HCT116 (cell line): ENCODE measurements around the gene AGBL1. TPM values are rescaled to one million over a fixed set of nuclear protein-coding genes. Genes with fewer than 3 reads are reported as not detected.

Experiments
- ATAC-seq: fragments of 200-7000 bp; cut with Tn5 transposase; 2 replicates; pipeline ENCODE4 v1.9.1; 2020; ENCODE audit warnings: mild to moderate bottlenecking, moderate library complexity
- BruUV-seq: library from RNA; stranded (reverse); fragments of 400-500 nt; replicated peaks from 2 replicates; lab custom pipeline; 2021; lab: Mats Ljungman, UMichigan
- CTCF ChIA-PET: fragments of 300-600 bp; sonication (Branson Sonifier 250); formaldehyde crosslinking; loops from one replicate; lab custom pipeline; 2021; ENCODE audit warnings: antibody characterized with exemption; lab: Charles Lee
- POLR2A ChIA-PET: fragments of 300-600, 350-600 bp; sonication (Branson Sonifier 250); formaldehyde crosslinking; loops from one replicate; lab custom pipeline; 2021; ENCODE audit warnings: antibody characterized with exemption; lab: Charles Lee
- RAD21 ChIA-PET, 2 experiments: fragments of 300-600 bp; sonication (Branson Sonifier 250); formaldehyde crosslinking; loops; one replicate each; lab custom pipeline; 2023; ENCODE audit warnings: low total read pairs in 2 of 2; ENCODE audit not compliant: uncharacterized antibody in 2 of 2, unreplicated experiment in 2 of 2, low non-redundant PET in 1 of 2; lab: Charles Lee
- DNase-seq: peaks from one replicate; pipeline ENCODE4 v3.0.0-alpha.2; 2010; ENCODE audit warnings: low read depth, low spot score
- H2AFZ ChIP-seq: fragments of 200-600 bp; shearing (Covaris generic), sonication (generic); 2 replicates; pipeline ENCODE4 v1.6.1; 2017; ENCODE audit warnings: low read depth, mixed run types, mixed read lengths, antibody characterized with exemption, low read length; ENCODE audit not compliant: poor library complexity, severe bottlenecking
- H3K27ac ChIP-seq: 2 replicates; pipeline ENCODE4 v1.5.1; 2012; ENCODE audit warnings: low read depth, low read length
- H3K27me3 ChIP-seq: fragments of 200-600 bp; sonication (generic); 2 replicates; pipeline ENCODE4 v1.6.1; 2016; ENCODE audit warnings: mixed run types, low read length, mixed read lengths; ENCODE audit not compliant: insufficient read depth
- H3K36me3 ChIP-seq, 2 experiments: fragments of 200-500 bp in 1 of 2; fragments of 200-600 bp in 1 of 2; sonication (Bioruptor generic) in 1 of 2; sonication (generic) in 1 of 2; 2 replicates each; pipeline versions ENCODE4 v1.5.1 to v1.6.1; 2014 to 2016; ENCODE audit warnings: low read length in 2 of 2, inconsistent platforms in 1 of 2, mixed read lengths in 1 of 2, mixed run types in 1 of 2; ENCODE audit not compliant: insufficient read depth in 2 of 2, control insufficient read depth in 1 of 2
- H3K4me1 ChIP-seq, 2 experiments: fragments of 200-600 bp in 1 of 2; sonication (generic) in 1 of 2; 2 replicates each; pipeline versions ENCODE4 v1.5.1 to v1.6.1; 2012 to 2017; ENCODE audit warnings: low read length in 2 of 2, inconsistent platforms in 1 of 2, mild to moderate bottlenecking in 1 of 2, mixed read lengths in 1 of 2, mixed run types in 1 of 2, moderate library complexity in 1 of 2; ENCODE audit not compliant: insufficient read depth in 2 of 2, control insufficient read depth in 1 of 2
- H3K4me2 ChIP-seq: fragments of 200-600 bp; sonication (generic); 2 replicates; pipeline ENCODE4 v1.6.1; 2017; ENCODE audit warnings: mixed run types, low read length, mixed read lengths
- H3K4me3 ChIP-seq, 2 experiments: fragments of 200-600 bp in 1 of 2; sonication (generic) in 1 of 2; replicated peaks in 1 of 2; 2 replicates each; pipeline ENCODE4 v1.5.1; 2011 to 2016; ENCODE audit warnings: low read length in 2 of 2, control low read depth in 1 of 2, low read depth in 1 of 2, mild to moderate bottlenecking in 1 of 2, mixed read lengths in 1 of 2, mixed run types in 1 of 2
- H3K79me2 ChIP-seq: fragments of 200-600 bp; sonication (generic); 2 replicates; pipeline ENCODE4 v1.6.1; 2017; ENCODE audit warnings: mild to moderate bottlenecking, mixed run types, low read length, moderate library complexity, mixed read lengths; ENCODE audit not compliant: insufficient read depth
- H3K9ac ChIP-seq: fragments of 200-600 bp; sonication (generic); 2 replicates; pipeline ENCODE4 v1.6.1; 2016; ENCODE audit warnings: low read length, mixed read lengths
- H3K9me2 ChIP-seq: fragments of 200-600 bp; sonication (generic), shearing (Covaris generic); 2 replicates; pipeline ENCODE4 v1.6.1; 2017; ENCODE audit warnings: mixed run types, mild to moderate bottlenecking, moderate library complexity; ENCODE audit not compliant: insufficient read depth
- H3K9me3 ChIP-seq, 2 experiments: fragments of 200-500 bp in 1 of 2; fragments of 200-600 bp in 1 of 2; sonication (Bioruptor generic) in 1 of 2; sonication (generic) in 1 of 2; 2 replicates each; pipeline ENCODE4 v1.6.1; 2014 to 2017; ENCODE audit warnings: low read length in 2 of 2, mixed read lengths in 2 of 2, inconsistent platforms in 1 of 2, low read depth in 1 of 2, mild to moderate bottlenecking in 1 of 2, mixed run types in 1 of 2, moderate library complexity in 1 of 2; ENCODE audit not compliant: control insufficient read depth in 1 of 2, insufficient read depth in 1 of 2
- H4K20me1 ChIP-seq: fragments of 200-600 bp; sonication (generic), shearing (Covaris generic); 2 replicates; pipeline ENCODE4 v1.6.1; 2017; ENCODE audit warnings: mixed run types, mild to moderate bottlenecking, moderate library complexity; ENCODE audit not compliant: insufficient read depth
- CBX3 ChIP-seq: IDR thresholded peaks from 2 replicates; pipeline ENCODE4 v1.6.1; 2012; ENCODE audit warnings: low read depth
- CEBPB ChIP-seq: IDR thresholded peaks from 2 replicates; pipeline ENCODE4 v1.6.1; 2012; ENCODE audit warnings: low read depth
- EGR1 ChIP-seq: IDR thresholded peaks from 2 replicates; pipeline ENCODE4 v1.6.1; 2012; ENCODE audit warnings: low read depth
- EZH2 ChIP-seq: fragments of 200-600 bp; sonication (generic); IDR thresholded peaks from 2 replicates; pipeline ENCODE4 v1.6.1; 2017; ENCODE audit warnings: antibody characterized with exemption, mixed run types
- FOSL1 ChIP-seq: IDR thresholded peaks from 2 replicates; pipeline ENCODE4 v1.6.1; 2012; ENCODE audit warnings: low read depth
- JUND ChIP-seq: IDR thresholded peaks from 2 replicates; pipeline ENCODE4 v1.6.1; 2012
- POLR2A ChIP-seq: IDR thresholded peaks from 2 replicates; pipeline ENCODE4 v1.7.0; 2011; ENCODE audit warnings: borderline replicate concordance; ENCODE audit not compliant: insufficient read depth, insufficient read length; ENCODE audit errors: extremely low read depth
- SP1 ChIP-seq: IDR thresholded peaks from 2 replicates; pipeline ENCODE4 v1.6.1; 2012; ENCODE audit warnings: low read depth
- SRF ChIP-seq: IDR thresholded peaks from 2 replicates; pipeline ENCODE4 v1.6.1; 2012; ENCODE audit warnings: low read depth
- TCF7L2 ChIP-seq: IDR thresholded peaks from 2 replicates; pipeline ENCODE4 v1.7.0; 2011; ENCODE audit warnings: borderline replicate concordance, inconsistent platforms; ENCODE audit not compliant: insufficient read depth, insufficient read length; ENCODE audit errors: extremely low read depth
- YY1 ChIP-seq: IDR thresholded peaks from 2 replicates; pipeline ENCODE4 v1.6.1; 2011; ENCODE audit warnings: low read length, low read depth, moderate library complexity, mild to moderate bottlenecking; ENCODE audit not compliant: insufficient replicate concordance; ENCODE audit errors: extremely low read depth
- ZFX ChIP-seq: fragments of 450-650 bp; IDR thresholded peaks from 2 replicates; pipeline ENCODE4 v1.6.1; 2017
- ZNF274 ChIP-seq: fragments of 200-500 bp; sonication (Bioruptor generic); IDR thresholded peaks from 2 replicates; pipeline ENCODE4 v1.6.1; 2014; ENCODE audit warnings: mild to moderate bottlenecking, low read depth, low read length, inconsistent platforms
- intact Hi-C: fragments of 100-400 bp; cut with micrococcal nuclease; formaldehyde crosslinking; loops from 2 replicates; pipeline ENCODE4 v1.10.0; 2022
- total RNA-seq: library from RNA; stranded (reverse); gene quantifications from one replicate; pipeline ENCODE4 v1.2.1, GENCODE V29; 2021; ENCODE audit not compliant: unreplicated experiment
- TF ChIP-seq, protein P1 (sequence below): IDR thresholded peaks from 2 replicates; pipeline ENCODE4 v1.6.1; 2012
- TF ChIP-seq, protein P2 (sequence below): IDR thresholded peaks from 2 replicates; pipeline ENCODE4 v1.6.1; 2012
- TF ChIP-seq, protein P3 (sequence below): IDR thresholded peaks from 2 replicates; pipeline ENCODE4 v1.6.1; 2012; ENCODE audit warnings: low read depth
- TF ChIP-seq, protein P4 (sequence below), 3 experiments: fragments of 200-600 bp in 1 of 3; sonication (generic) in 1 of 3; IDR thresholded peaks in 2 of 3; conservative IDR thresholded peaks in 1 of 3; 2 replicates each; pipeline ENCODE4 v1.5.1; 2012 to 2017; ENCODE audit warnings: low read depth in 2 of 3, low read length in 2 of 3, antibody characterized with exemption in 1 of 3, borderline replicate concordance in 1 of 3, control low read depth in 1 of 3, mild to moderate bottlenecking in 1 of 3, mixed read lengths in 1 of 3, mixed run types in 1 of 3, moderate library complexity in 1 of 3; ENCODE audit not compliant: insufficient read depth in 1 of 3

The AGBL1 gene
- total RNA-seq, 1 experiment from 2014 or later, result not detected

DNA sequence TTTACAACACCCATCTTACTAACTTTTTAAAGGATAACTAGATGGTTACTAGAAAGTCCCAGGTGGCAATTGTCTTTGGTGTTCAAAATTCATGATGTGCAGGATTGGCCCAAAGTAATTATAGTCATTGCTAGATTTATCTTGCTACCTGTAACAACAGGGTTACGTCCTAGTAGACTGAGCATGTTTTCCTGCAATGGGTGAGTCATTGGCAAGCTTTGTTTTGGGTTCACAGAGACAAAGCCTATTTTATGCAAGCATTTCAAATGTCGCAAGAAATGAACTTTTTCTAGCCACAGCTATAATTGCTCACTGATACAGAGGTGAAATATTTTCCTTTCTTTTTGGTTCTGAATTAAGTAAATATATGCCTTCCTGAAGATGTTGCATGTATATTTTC is 267.6 kb downstream of the AGBL1 start:
- Histone ChIP-seq H3K4me2 (no peak overlapping the region), H3K79me2 (no peaks in the 10 kb centered on the region), H3K4me1 (no peaks in the 10 kb centered on the region), H4K20me1 (no peaks in the 10 kb centered on the region), H3K27ac (no peak overlapping the region), H3K9me3 (peaks cover 10 to 24% of the 10 kb centered on the region in 2 experiments; a peak in 2 of 4 replicates), H3K36me3 (no peaks in the 10 kb centered on the region), H3K27me3 (no peaks in the 10 kb centered on the region), H3K4me3 (no peak overlapping the region), H3K9me2 (no peaks in the 10 kb centered on the region), H3K9ac (no peak overlapping the region), H2AFZ (no peak overlapping the region)
- CTCF ChIA-PET, result no interaction called here
- no peak for DNase-seq
- no peak for ATAC-seq
- no TSS peak for BruUV-seq
- RAD21 ChIA-PET, result no interaction called here
- POLR2A ChIA-PET, result no interaction called here
- intact Hi-C loops, result no loop called here
- TF ChIP-seq, protein P1, sequence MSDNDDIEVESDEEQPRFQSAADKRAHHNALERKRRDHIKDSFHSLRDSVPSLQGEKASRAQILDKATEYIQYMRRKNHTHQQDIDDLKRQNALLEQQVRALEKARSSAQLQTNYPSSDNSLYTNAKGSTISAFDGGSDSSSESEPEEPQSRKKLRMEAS, result no peak
- TF ChIP-seq ZNF274 (no peak), EZH2 (no peak), SRF (no peak), FOSL1 (no peak), ZFX (no peak), SP1 (no peak), YY1 (no peak), CEBPB (no peak), CBX3 (no peak), JUND (no peak), TCF7L2 (no peak), POLR2A (no peak), EGR1 (no peak)
- TF ChIP-seq, protein P2, sequence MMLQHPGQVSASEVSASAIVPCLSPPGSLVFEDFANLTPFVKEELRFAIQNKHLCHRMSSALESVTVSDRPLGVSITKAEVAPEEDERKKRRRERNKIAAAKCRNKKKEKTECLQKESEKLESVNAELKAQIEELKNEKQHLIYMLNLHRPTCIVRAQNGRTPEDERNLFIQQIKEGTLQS, result no peak
- TF ChIP-seq, protein P3, sequence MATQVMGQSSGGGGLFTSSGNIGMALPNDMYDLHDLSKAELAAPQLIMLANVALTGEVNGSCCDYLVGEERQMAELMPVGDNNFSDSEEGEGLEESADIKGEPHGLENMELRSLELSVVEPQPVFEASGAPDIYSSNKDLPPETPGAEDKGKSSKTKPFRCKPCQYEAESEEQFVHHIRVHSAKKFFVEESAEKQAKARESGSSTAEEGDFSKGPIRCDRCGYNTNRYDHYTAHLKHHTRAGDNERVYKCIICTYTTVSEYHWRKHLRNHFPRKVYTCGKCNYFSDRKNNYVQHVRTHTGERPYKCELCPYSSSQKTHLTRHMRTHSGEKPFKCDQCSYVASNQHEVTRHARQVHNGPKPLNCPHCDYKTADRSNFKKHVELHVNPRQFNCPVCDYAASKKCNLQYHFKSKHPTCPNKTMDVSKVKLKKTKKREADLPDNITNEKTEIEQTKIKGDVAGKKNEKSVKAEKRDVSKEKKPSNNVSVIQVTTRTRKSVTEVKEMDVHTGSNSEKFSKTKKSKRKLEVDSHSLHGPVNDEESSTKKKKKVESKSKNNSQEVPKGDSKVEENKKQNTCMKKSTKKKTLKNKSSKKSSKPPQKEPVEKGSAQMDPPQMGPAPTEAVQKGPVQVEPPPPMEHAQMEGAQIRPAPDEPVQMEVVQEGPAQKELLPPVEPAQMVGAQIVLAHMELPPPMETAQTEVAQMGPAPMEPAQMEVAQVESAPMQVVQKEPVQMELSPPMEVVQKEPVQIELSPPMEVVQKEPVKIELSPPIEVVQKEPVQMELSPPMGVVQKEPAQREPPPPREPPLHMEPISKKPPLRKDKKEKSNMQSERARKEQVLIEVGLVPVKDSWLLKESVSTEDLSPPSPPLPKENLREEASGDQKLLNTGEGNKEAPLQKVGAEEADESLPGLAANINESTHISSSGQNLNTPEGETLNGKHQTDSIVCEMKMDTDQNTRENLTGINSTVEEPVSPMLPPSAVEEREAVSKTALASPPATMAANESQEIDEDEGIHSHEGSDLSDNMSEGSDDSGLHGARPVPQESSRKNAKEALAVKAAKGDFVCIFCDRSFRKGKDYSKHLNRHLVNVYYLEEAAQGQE, result no peak
- TF ChIP-seq, protein P4, sequence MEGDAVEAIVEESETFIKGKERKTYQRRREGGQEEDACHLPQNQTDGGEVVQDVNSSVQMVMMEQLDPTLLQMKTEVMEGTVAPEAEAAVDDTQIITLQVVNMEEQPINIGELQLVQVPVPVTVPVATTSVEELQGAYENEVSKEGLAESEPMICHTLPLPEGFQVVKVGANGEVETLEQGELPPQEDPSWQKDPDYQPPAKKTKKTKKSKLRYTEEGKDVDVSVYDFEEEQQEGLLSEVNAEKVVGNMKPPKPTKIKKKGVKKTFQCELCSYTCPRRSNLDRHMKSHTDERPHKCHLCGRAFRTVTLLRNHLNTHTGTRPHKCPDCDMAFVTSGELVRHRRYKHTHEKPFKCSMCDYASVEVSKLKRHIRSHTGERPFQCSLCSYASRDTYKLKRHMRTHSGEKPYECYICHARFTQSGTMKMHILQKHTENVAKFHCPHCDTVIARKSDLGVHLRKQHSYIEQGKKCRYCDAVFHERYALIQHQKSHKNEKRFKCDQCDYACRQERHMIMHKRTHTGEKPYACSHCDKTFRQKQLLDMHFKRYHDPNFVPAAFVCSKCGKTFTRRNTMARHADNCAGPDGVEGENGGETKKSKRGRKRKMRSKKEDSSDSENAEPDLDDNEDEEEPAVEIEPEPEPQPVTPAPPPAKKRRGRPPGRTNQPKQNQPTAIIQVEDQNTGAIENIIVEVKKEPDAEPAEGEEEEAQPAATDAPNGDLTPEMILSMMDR (IDR thresholded peaks at IDR 0.05 in 2 of 3, conservative IDR thresholded peaks at IDR 0.05 in 1 of 3; ENCODE audit: borderline replicate concordance in 1 of 3, insufficient read depth in 1 of 3, low read depth in 2 of 3, low read length in 2 of 3), result no peak
